ENCODE results near the gene SAXO2.
"Not testable (repeated sequence)": the region's sequence is repeated elsewhere in the genome, so short reads cannot be mapped to it uniquely, and the experiment has no call there.

The SAXO2 gene

DNA sequence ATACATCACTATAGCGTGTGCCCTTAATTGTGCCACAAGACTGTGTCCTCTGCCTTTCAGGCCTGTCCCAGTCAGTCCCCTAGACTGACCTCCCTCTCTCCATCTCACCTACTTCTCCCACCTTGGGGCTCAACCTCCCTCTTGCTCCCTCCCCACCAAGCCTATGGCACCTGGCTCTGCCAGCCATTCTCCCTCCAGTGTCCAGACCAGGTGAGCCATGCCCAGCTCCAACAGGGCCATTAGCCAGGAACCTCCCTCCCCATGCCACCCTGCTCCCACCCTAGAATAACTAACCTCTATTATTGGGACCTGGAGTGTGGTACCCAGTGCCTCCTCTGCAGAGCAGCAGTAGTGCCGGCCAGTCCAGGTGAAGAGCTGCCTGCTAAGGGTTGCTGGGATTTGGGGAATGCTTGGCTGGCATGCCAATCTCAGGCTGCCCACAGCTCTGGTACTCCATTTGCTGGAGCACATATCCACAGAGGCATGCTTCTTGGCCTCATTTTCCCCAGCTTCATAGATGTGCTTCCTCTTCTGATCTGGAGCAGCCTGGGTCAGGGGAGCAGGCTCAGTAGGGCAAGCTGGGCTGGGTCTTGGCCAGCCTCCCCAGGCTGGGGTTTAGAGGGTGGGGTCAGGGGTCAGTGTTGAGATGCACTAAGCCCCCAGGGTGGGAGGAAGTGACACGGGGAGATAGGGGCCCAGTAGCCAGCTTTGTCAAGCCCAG, 38.8 kb downstream of the SAXO2 start:
- H3K27me3 ChIP-seq (ENCODE audit: insufficient read depth, insufficient read length): no peaks in the 10 kb centered on the region
- TF ChIP-seq YY1 (IDR thresholded peaks at IDR 0.05; ENCODE audit: insufficient read depth, insufficient read length) (no peak), SUZ12 (IDR thresholded peaks at IDR 0.05; ENCODE audit: extremely low read depth, insufficient read depth, insufficient read length) (no peak), ZNF274 (IDR thresholded peaks at IDR 0.05; ENCODE audit: low read depth, low read length) (no peak)
- H3K9ac ChIP-seq (ENCODE audit: insufficient read length, low read depth): no peak overlapping the region
- DNase-seq (ENCODE audit: low read depth, low spot score): no peak
- H3K4me1 ChIP-seq (ENCODE audit: insufficient read depth, insufficient read length): no peaks in the 10 kb centered on the region
- no peaks in the 10 kb centered on the region for H3K36me3 ChIP-seq (ENCODE audit: insufficient read depth, insufficient read length, low read length)
- no peaks in the 10 kb centered on the region for H3K9me3 ChIP-seq (ENCODE audit: insufficient read depth, low read length)
- H3K4me3 ChIP-seq (ENCODE audit: insufficient read length, low read depth): no peak overlapping the region

DNA sequence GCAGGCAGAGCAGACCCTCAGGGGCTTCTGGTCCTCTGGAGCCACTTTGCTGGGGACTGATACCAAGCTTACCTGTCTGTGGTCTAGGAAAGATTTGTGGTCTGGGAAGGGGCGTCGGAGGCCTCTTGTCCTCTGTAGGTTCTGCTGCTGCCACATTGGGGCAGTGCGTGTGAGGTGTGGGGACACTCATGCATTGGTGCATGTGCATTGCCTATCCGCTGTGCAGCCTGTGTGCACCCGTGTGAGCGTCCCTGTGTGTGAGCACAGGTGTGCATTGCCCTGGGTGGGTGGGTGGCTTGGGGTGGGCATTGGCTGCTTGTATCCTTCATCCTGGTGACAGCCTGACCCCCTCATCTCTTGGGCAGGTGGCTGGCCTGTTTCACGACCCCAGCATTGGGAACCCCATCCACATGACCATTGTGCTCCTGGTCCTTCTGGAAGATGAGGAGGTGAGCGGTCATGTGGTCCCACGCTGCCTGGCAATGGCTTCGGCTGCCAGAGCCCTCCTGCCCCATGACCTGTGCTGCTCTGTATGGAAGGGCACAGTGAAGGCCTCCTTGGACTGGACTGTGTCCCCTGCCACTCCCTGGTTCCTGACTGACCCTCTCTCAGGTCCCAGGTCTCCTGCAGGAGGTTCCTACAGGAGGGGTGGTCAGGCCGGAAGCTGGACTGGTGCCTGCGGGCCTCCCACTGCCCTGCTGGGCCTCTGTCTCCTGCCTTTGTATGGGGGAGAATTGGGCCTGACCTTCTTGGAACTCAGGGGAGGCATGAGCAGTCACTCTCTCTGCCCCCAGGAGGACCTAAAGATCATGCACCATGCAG, 41.5 kb downstream of the SAXO2 start:
- H3K27me3 ChIP-seq (ENCODE audit: insufficient read depth, insufficient read length): no peaks in the 10 kb centered on the region
- TF ChIP-seq SUZ12 (IDR thresholded peaks at IDR 0.05; ENCODE audit: extremely low read depth, insufficient read depth, insufficient read length) (no peak), YY1 (IDR thresholded peaks at IDR 0.05; ENCODE audit: insufficient read depth, insufficient read length) (no peak), ZNF274 (IDR thresholded peaks at IDR 0.05; ENCODE audit: low read depth, low read length) (no peak)
- no peaks in the 10 kb centered on the region for H3K9me3 ChIP-seq (ENCODE audit: insufficient read depth, low read length)
- no peaks in the 10 kb centered on the region for H3K36me3 ChIP-seq (ENCODE audit: insufficient read depth, insufficient read length, low read length)
- no peak overlapping the region for H3K4me3 ChIP-seq (ENCODE audit: insufficient read length, low read depth)
- H3K4me1 ChIP-seq (ENCODE audit: insufficient read depth, insufficient read length): no peaks in the 10 kb centered on the region
- no peak for DNase-seq (ENCODE audit: low read depth, low spot score)
- H3K9ac ChIP-seq (ENCODE audit: insufficient read length, low read depth): no peak overlapping the region

DNA sequence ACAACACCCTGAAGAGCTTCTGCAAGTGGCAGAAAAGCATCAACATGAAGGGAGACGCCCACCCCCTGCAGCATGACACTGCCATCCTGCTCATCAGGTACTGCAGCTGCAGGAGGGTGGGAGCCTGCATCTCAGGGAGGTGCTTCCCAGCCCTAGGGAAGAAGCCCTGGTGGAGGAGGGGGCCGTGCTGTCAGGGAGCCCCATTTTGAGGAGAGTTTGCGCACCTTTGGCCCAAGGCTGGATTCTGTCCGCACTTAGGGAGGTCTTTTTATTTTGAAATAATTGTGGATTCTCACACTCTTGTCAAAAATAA, 42.1 kb downstream of the SAXO2 start:
- Histone ChIP-seq H3K4me3 (ENCODE audit: insufficient read length, low read depth) (no peak overlapping the region), H3K4me1 (ENCODE audit: insufficient read depth, insufficient read length) (no peaks in the 10 kb centered on the region), H3K9ac (ENCODE audit: insufficient read length, low read depth) (no peak overlapping the region), H3K9me3 (ENCODE audit: insufficient read depth, low read length) (no peaks in the 10 kb centered on the region), H3K27me3 (ENCODE audit: insufficient read depth, insufficient read length) (no peaks in the 10 kb centered on the region), H3K36me3 (ENCODE audit: insufficient read depth, insufficient read length, low read length) (no peaks in the 10 kb centered on the region)
- TF ChIP-seq YY1 (IDR thresholded peaks at IDR 0.05; ENCODE audit: insufficient read depth, insufficient read length) (no peak), ZNF274 (IDR thresholded peaks at IDR 0.05; ENCODE audit: low read depth, low read length) (no peak), SUZ12 (IDR thresholded peaks at IDR 0.05; ENCODE audit: extremely low read depth, insufficient read depth, insufficient read length) (no peak)
- no peak for DNase-seq (ENCODE audit: low read depth, low spot score)

DNA sequence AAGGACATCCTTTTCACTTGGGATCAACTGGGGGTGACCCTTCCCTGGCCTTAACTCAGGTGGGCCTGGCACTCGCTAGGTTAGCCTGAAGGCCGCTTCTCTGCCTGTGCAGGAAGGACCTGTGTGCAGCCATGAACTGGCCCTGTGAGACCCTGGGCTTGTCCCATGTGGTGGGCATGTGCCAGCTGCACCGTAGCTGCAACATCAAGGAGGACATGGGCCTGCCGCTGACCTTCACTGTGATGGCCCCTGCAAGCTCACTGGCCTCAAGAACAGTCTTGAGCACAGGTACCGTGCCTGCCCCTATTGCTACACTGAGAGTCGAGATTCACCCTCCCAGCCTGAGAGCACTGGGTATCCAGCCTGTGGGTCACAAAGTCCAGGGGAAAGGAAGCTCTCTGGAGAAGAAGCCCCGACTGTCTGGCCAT, 43.0 kb downstream of the SAXO2 start:
- Histone ChIP-seq H3K9me3 (ENCODE audit: insufficient read depth, low read length) (no peaks in the 10 kb centered on the region), H3K4me1 (ENCODE audit: insufficient read depth, insufficient read length) (no peaks in the 10 kb centered on the region), H3K36me3 (ENCODE audit: insufficient read depth, insufficient read length, low read length) (no peaks in the 10 kb centered on the region), H3K4me3 (ENCODE audit: insufficient read length, low read depth) (no peak overlapping the region), H3K9ac (ENCODE audit: insufficient read length, low read depth) (no peak overlapping the region), H3K27me3 (ENCODE audit: insufficient read depth, insufficient read length) (no peaks in the 10 kb centered on the region)
- DNase-seq (ENCODE audit: low read depth, low spot score): no peak
- TF ChIP-seq ZNF274 (IDR thresholded peaks at IDR 0.05; ENCODE audit: low read depth, low read length) (no peak), YY1 (IDR thresholded peaks at IDR 0.05; ENCODE audit: insufficient read depth, insufficient read length) (no peak), SUZ12 (IDR thresholded peaks at IDR 0.05; ENCODE audit: extremely low read depth, insufficient read depth, insufficient read length) (no peak)

DNA sequence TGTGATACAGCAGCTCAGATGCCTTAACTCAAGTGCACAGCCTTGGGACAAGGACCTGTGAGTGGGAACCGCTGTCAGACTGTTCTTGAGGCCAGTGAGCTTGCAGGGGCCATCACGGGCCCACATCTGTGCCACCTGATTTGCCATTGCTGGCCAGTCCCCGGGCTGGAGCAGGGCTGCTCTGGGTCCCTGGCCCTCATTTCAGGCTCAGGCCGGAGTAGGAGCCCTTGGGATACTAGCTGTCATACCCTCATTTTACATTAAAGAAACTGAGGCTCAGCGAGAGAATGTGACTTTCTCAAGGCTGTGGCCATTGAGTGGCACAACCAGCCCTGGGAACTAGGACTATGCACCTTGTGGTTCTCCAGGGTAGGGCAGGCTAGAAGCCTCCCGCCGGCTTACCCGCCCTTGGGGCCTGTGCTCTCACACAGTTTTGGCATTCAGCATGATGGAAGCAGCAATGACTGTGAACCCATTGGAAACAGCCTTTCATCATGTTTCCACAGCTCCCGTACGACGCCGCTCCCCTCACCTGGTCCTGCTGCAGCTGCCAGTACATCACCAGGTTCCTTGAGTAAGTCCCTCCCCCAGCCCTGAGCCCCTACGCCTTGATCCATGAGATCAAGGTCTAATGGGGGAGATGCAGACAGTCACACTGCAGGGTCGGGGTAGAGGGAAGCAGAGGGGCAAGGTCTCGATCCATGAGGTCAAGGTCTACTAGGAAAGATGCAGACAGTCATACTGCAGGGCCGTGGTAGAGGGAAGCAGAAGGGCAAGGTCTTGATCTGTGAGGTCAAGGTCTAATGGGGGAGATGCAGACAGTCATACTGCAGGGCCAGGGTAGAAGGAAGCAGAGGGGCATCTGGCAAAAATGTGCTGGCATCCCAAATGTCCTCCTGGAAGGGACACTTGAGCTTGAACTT, 44.4 kb downstream of the SAXO2 start:
- TF ChIP-seq ZNF274 (IDR thresholded peaks at IDR 0.05; ENCODE audit: low read depth, low read length): no peak
- TF ChIP-seq SUZ12 (IDR thresholded peaks at IDR 0.05; ENCODE audit: extremely low read depth, insufficient read depth, insufficient read length): no peak
- no peak for TF ChIP-seq YY1 (IDR thresholded peaks at IDR 0.05; ENCODE audit: insufficient read depth, insufficient read length)
- no peak overlapping the region for H3K4me3 ChIP-seq (ENCODE audit: insufficient read length, low read depth)
- no peak for DNase-seq (ENCODE audit: low read depth, low spot score)
- no peak overlapping the region for H3K9ac ChIP-seq (ENCODE audit: insufficient read length, low read depth)
- H3K4me1 ChIP-seq (ENCODE audit: insufficient read depth, insufficient read length): no peaks in the 10 kb centered on the region
- no peaks in the 10 kb centered on the region for H3K27me3 ChIP-seq (ENCODE audit: insufficient read depth, insufficient read length)
- no peaks in the 10 kb centered on the region for H3K36me3 ChIP-seq (ENCODE audit: insufficient read depth, insufficient read length, low read length)
- no peaks in the 10 kb centered on the region for H3K9me3 ChIP-seq (ENCODE audit: insufficient read depth, low read length)

DNA sequence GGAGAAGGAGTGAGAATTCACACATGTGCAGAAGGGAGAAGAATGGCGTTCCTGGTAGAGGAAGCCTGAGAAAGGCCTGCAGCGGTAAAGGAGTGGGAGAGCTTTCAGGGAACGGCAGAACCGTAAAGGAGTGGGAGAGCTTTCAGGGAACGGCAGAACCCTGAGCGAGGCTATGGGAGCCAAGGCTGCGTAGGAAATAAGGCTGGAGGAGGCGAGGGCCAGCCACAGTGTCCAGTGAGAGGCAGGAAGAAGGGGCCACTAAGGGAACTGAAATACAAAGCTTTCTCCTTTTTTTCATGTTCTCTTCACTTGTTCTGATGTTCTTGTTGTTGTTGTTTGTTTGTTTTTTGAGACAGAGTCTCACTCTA, 45.1 kb downstream of the SAXO2 start:
- Histone ChIP-seq H3K4me1 (ENCODE audit: insufficient read depth, insufficient read length) (no peaks in the 10 kb centered on the region), H3K27me3 (ENCODE audit: insufficient read depth, insufficient read length) (no peaks in the 10 kb centered on the region), H3K9me3 (ENCODE audit: insufficient read depth, low read length) (no peaks in the 10 kb centered on the region)

DNA sequence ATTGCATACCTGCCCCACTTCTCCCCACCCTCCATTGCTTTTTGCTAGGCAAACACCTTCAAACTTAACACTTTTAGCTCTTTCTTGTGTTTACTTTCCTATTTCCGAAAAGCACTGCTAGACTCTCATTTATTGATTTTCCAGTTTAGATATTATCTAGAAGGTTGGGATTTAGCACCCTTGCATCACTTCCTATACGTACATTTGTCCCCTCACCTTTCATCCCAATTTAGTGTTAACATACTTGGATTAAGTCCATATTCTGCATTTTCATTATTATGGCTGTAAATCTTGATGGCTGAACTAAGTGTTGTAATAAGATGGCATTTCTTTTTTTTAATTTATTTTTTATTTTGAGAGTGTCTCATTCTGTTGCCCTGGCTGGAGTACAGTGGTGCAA, 47.2 kb downstream of the SAXO2 start:
- no peak for TF ChIP-seq SUZ12 (IDR thresholded peaks at IDR 0.05; ENCODE audit: extremely low read depth, insufficient read depth, insufficient read length)
- no peak for TF ChIP-seq YY1 (IDR thresholded peaks at IDR 0.05; ENCODE audit: insufficient read depth, insufficient read length)
- no peak for TF ChIP-seq ZNF274 (IDR thresholded peaks at IDR 0.05; ENCODE audit: low read depth, low read length)
- Histone ChIP-seq H3K9ac (ENCODE audit: insufficient read length, low read depth) (no peak overlapping the region), H3K9me3 (ENCODE audit: insufficient read depth, low read length) (no peaks in the 10 kb centered on the region), H3K4me3 (ENCODE audit: insufficient read length, low read depth) (no peak overlapping the region), H3K27me3 (ENCODE audit: insufficient read depth, insufficient read length) (no peaks in the 10 kb centered on the region), H3K36me3 (ENCODE audit: insufficient read depth, insufficient read length, low read length) (no peaks in the 10 kb centered on the region), H3K4me1 (ENCODE audit: insufficient read depth, insufficient read length) (no peaks in the 10 kb centered on the region)
- no peak for DNase-seq (ENCODE audit: low read depth, low spot score)

More for the DNA sequence above, 45.1 kb downstream of the SAXO2 start:
- TF ChIP-seq SUZ12 (IDR thresholded peaks at IDR 0.05; ENCODE audit: extremely low read depth, insufficient read depth, insufficient read length): no peak
- Histone ChIP-seq H3K36me3 (ENCODE audit: insufficient read depth, insufficient read length, low read length) (no peaks in the 10 kb centered on the region), H3K9ac (ENCODE audit: insufficient read length, low read depth) (no peak overlapping the region), H3K4me3 (ENCODE audit: insufficient read length, low read depth) (no peak overlapping the region)
- DNase-seq (ENCODE audit: low read depth, low spot score): no peak

DNA sequence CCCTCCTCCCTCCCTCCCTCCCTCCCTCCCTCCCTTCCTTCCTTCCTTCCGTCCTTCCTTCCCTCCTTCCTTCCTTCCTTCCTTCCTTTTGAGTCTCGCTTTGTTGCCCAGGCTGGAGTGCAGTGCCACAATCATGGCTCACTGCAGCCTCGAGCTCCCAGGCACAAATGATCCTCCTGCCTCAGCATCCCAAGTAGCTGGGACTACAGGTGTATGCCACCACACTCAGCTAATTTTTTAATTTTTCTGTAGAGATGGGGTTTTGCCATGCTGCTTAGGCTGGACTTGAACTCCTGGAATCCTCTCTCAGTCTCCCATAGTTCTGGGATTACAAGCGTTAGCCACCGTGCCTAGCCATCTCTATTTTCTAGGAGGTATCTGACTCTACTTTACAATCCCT, 48.7 kb downstream of the SAXO2 start:
- not testable (repeated sequence) for DNase-seq (ENCODE audit: low read depth, low spot score); H3K27me3 ChIP-seq (ENCODE audit: insufficient read depth, insufficient read length); H3K4me3 ChIP-seq (ENCODE audit: insufficient read length, low read depth); H3K36me3 ChIP-seq (ENCODE audit: insufficient read depth, insufficient read length, low read length); H3K9ac ChIP-seq (ENCODE audit: insufficient read length, low read depth); H3K9me3 ChIP-seq (ENCODE audit: insufficient read depth, low read length); H3K4me1 ChIP-seq (ENCODE audit: insufficient read depth, insufficient read length)
